CD4-positive, alpha-beta T cell treated with Interleukin-6 for 4 hours (primary cell): ENCODE results near the gene EPM2A.

ENCODE experiments used
- DNase-seq: peaks from one replicate; pipeline ENCODE4 v3.0.0-alpha.2; 2020; ENCODE audit warnings: mixed read lengths

The EPM2A gene

GRCh38 chr6:145669627-145670034 is 65.7 kb downstream of the EPM2A start:
- DNase-seq: no peak

- no peak for DNase-seq
Measured at GRCh38 chr6:145668844-145669243, 66.5 kb downstream of the EPM2A start.

- DNase-seq: no peak
Measured at GRCh38 chr6:145660676-145661075, 74.6 kb downstream of the EPM2A start.

GRCh38 chr6:145656128-145656527 is 79.2 kb downstream of the EPM2A start:
- no peak for DNase-seq

- DNase-seq: no peak
Measured at GRCh38 chr6:145652572-145652971, 82.7 kb downstream of the EPM2A start.

- no peak for DNase-seq
Measured at GRCh38 chr6:145651988-145652387, 83.3 kb downstream of the EPM2A start.

GRCh38 chr6:145648149-145648548 is 87.2 kb downstream of the EPM2A start:
- no peak for DNase-seq

- no peak for DNase-seq
Measured at GRCh38 chr6:145647602-145648001, 87.7 kb downstream of the EPM2A start.

- no peak for DNase-seq
Measured at GRCh38 chr6:145643760-145644159, 91.6 kb downstream of the EPM2A start.

- peak; percentile 80 for DNase-seq
Measured at GRCh38 chr6:145633981-145634627, 101.2 kb downstream of the EPM2A start.

GRCh38 chr6:145632971-145633370 is 102.3 kb downstream of the EPM2A start:
- DNase-seq: no peak

- DNase-seq: no peak
Measured at GRCh38 chr6:145631374-145631773, 103.9 kb downstream of the EPM2A start.

- DNase-seq: no peak
Measured at GRCh38 chr6:145630598-145630997, 104.7 kb downstream of the EPM2A start.

- no peak for DNase-seq
Measured at GRCh38 chr6:145629478-145629877, 105.8 kb downstream of the EPM2A start.

GRCh38 chr6:145627451-145627850 is 107.9 kb downstream of the EPM2A start:
- DNase-seq: no peak

- DNase-seq: no peak
Measured at GRCh38 chr6:145626857-145627256, 108.5 kb downstream of the EPM2A start.

- no peak for DNase-seq
Measured at GRCh38 chr6:145623231-145623630, 112.1 kb downstream of the EPM2A start.

- no peak for DNase-seq
Measured at GRCh38 chr6:145621776-145622175, 113.5 kb downstream of the EPM2A start.

GRCh38 chr6:145620088-145620487 is 115.2 kb downstream of the EPM2A start:
- no peak for DNase-seq

- DNase-seq: no peak
Measured at GRCh38 chr6:145609521-145609920, 125.8 kb downstream of the EPM2A start.

- no peak for DNase-seq
Measured at GRCh38 chr6:145608850-145609249, 126.5 kb downstream of the EPM2A start.

- DNase-seq: no peak
Measured at GRCh38 chr6:145603991-145604390, 131.3 kb downstream of the EPM2A start.

GRCh38 chr6:145603424-145603833 is 131.9 kb downstream of the EPM2A start:
- no peak for DNase-seq

GRCh38 chr6:145602726-145603326 is 132.5 kb downstream of the EPM2A start:
- no peak for DNase-seq

GRCh38 chr6:145601397-145601796 is 133.9 kb downstream of the EPM2A start:
- DNase-seq: no peak
